ENCODE data around the gene MMRN2.

DNA sequence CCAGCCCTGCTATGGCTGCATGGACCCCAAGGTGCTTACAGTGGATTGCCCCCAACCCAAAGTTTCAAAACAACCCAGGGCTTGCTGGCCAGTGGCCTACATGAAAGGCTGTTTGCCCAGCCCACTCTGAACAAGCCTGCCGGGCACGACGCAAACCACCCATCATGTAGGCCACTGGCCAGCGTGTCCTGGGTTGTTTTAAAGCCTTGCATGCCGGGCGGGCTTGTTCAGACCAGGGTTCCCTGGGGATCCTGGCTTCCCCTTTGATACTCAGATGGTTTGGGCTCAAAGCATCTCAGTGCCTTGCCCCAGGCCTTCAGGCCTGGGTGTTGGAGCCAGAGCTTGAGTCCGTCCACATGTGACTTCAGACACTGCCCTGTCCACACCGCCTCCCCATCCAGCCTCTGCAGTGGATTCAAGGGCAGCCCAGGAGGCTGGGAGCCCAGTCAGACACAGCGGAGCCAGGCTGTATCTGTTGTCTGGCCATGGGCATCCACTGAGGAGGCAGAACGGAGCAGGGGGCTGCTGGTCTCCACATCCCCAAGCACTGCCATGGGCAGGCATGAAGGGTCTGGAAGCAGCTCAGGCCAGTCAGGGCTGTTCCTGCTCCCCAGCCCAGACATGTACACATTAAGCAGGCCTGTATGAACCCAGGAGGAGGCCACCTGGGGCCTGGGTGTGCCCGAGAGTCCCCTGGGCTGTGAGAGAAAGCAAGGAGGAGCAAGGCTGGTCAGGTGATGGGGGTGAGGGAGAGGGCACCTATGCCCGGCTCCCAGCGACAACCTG lies 6.8 kb upstream of the MMRN2 start:
- TF ChIP-seq RAD21 (IDR thresholded peaks at IDR 0.05; ENCODE audit: low read depth) (no peak), EP300 (IDR thresholded peaks at IDR 0.05; ENCODE audit: borderline replicate concordance) (no peak), TAF1 (IDR thresholded peaks at IDR 0.05; ENCODE audit: low read depth) (no peak), YY1 (IDR thresholded peaks at IDR 0.05; ENCODE audit: low read depth) (no peak), NFIC (IDR thresholded peaks at IDR 0.05) (no peak)
- TF ChIP-seq, protein P1, sequence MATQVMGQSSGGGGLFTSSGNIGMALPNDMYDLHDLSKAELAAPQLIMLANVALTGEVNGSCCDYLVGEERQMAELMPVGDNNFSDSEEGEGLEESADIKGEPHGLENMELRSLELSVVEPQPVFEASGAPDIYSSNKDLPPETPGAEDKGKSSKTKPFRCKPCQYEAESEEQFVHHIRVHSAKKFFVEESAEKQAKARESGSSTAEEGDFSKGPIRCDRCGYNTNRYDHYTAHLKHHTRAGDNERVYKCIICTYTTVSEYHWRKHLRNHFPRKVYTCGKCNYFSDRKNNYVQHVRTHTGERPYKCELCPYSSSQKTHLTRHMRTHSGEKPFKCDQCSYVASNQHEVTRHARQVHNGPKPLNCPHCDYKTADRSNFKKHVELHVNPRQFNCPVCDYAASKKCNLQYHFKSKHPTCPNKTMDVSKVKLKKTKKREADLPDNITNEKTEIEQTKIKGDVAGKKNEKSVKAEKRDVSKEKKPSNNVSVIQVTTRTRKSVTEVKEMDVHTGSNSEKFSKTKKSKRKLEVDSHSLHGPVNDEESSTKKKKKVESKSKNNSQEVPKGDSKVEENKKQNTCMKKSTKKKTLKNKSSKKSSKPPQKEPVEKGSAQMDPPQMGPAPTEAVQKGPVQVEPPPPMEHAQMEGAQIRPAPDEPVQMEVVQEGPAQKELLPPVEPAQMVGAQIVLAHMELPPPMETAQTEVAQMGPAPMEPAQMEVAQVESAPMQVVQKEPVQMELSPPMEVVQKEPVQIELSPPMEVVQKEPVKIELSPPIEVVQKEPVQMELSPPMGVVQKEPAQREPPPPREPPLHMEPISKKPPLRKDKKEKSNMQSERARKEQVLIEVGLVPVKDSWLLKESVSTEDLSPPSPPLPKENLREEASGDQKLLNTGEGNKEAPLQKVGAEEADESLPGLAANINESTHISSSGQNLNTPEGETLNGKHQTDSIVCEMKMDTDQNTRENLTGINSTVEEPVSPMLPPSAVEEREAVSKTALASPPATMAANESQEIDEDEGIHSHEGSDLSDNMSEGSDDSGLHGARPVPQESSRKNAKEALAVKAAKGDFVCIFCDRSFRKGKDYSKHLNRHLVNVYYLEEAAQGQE (IDR thresholded peaks at IDR 0.05; ENCODE audit: low read depth): no peak

Measured in Ishikawa (cell line).